Neural cell (in vitro differentiated cells): ENCODE results near the gene MVK. TPM values are rescaled to one million over a fixed set of nuclear protein-coding genes. Genes with fewer than 3 reads are reported as not detected.

ENCODE experiments used
- H2AFZ ChIP-seq: fragments of 200-600, 300-800 bp; sonication (generic), shearing (Covaris generic); 2 replicates; pipeline ENCODE4 v1.6.0; 2014; ENCODE audit warnings: low read depth, mild to moderate bottlenecking, antibody characterized with exemption, low read length, moderate library complexity
- H3F3A ChIP-seq: fragments of 200-600 bp; shearing (Covaris generic); 2 replicates; pipeline ENCODE4 v1.6.1; 2016; ENCODE audit warnings: mild to moderate bottlenecking, moderate library complexity, mixed read lengths, antibody characterized with exemption, low read length; ENCODE audit not compliant: insufficient read depth, poor library complexity, severe bottlenecking
- H3K27ac ChIP-seq: fragments of 200-600, 300-800 bp; sonication (generic), shearing (Covaris generic); 2 replicates; pipeline ENCODE4 v1.5.1; 2014; ENCODE audit warnings: mild to moderate bottlenecking, low read length, moderate library complexity
- H3K27me3 ChIP-seq: fragments of 300-800, 200-600 bp; sonication (generic), shearing (Covaris generic); 2 replicates; pipeline ENCODE4 v1.6.0; 2014; ENCODE audit warnings: mild to moderate bottlenecking, low read depth, low read length, moderate library complexity; ENCODE audit not compliant: insufficient read depth
- H3K36me3 ChIP-seq: fragments of 300-800, 200-600 bp; sonication (generic), shearing (Covaris generic); 2 replicates; pipeline ENCODE4 v1.5.1; 2014; ENCODE audit warnings: mild to moderate bottlenecking, antibody characterized with exemption, low read length, moderate library complexity; ENCODE audit not compliant: insufficient read depth
- H3K4me2 ChIP-seq: fragments of 300-800, 200-600 bp; sonication (generic), shearing (Covaris generic); 2 replicates; pipeline ENCODE4 v1.6.0; 2014; ENCODE audit warnings: mild to moderate bottlenecking, low read length
- H3K4me3 ChIP-seq: fragments of 300-800, 200-600 bp; sonication (generic), shearing (Covaris generic); 2 replicates; pipeline ENCODE4 v1.5.1; 2014; ENCODE audit warnings: mild to moderate bottlenecking, low read length, moderate library complexity
- H3K79me2 ChIP-seq: fragments of 200-600 bp; shearing (Covaris generic); replicated peaks from 2 replicates; pipeline ENCODE4 v1.6.0; 2014; ENCODE audit warnings: mild to moderate bottlenecking, low read length, moderate library complexity; ENCODE audit not compliant: insufficient read depth
- H3K9ac ChIP-seq: fragments of 300-800, 200-600 bp; sonication (generic), shearing (Covaris generic); 2 replicates; pipeline ENCODE4 v1.6.1; 2016; ENCODE audit warnings: mild to moderate bottlenecking, low read length, mixed read lengths
- H3K9me2 ChIP-seq: fragments of 200-600 bp; shearing (Covaris generic); 2 replicates; pipeline ENCODE4 v1.6.1; 2016; ENCODE audit warnings: mild to moderate bottlenecking, low read length, mixed read lengths; ENCODE audit not compliant: insufficient read depth
- H3K9me3 ChIP-seq: fragments of 200-600, 300-800 bp; sonication (generic), shearing (Covaris generic); 2 replicates; pipeline ENCODE4 v1.6.1; 2016; ENCODE audit warnings: mild to moderate bottlenecking, mixed run types, low read length, moderate library complexity, mixed read lengths
- H4K20me1 ChIP-seq: fragments of 200-600 bp; shearing (Covaris generic); 2 replicates; pipeline ENCODE4 v1.6.1; 2016; ENCODE audit warnings: mild to moderate bottlenecking, mixed run types; ENCODE audit not compliant: insufficient read depth
- CTCF ChIP-seq: fragments of 450-650 bp; IDR thresholded peaks from 2 replicates; pipeline ENCODE4 v1.5.1; 2014; ENCODE audit warnings: antibody characterized with exemption, mild to moderate bottlenecking, moderate library complexity; ENCODE audit not compliant: poor library complexity, severe bottlenecking
- EP300 ChIP-seq: fragments of 450-650 bp; conservative IDR thresholded peaks from 2 replicates; pipeline ENCODE4 v1.6.1; 2014; ENCODE audit warnings: antibody characterized with exemption, mild to moderate bottlenecking, moderate library complexity; ENCODE audit not compliant: poor library complexity, severe bottlenecking
- EZH2 ChIP-seq: fragments of 200-600, 300-800 bp; shearing (Covaris generic), sonication (generic); IDR thresholded peaks from 2 replicates; pipeline ENCODE4 v1.6.1; 2014; ENCODE audit warnings: antibody characterized with exemption, low read length, borderline replicate concordance, mild to moderate bottlenecking; ENCODE audit not compliant: insufficient read depth, poor library complexity, severe bottlenecking
- MXI1 ChIP-seq: fragments of 450-650 bp; conservative IDR thresholded peaks from 2 replicates; pipeline ENCODE4 v1.6.1; 2014; ENCODE audit warnings: antibody characterized with exemption, mild to moderate bottlenecking; ENCODE audit not compliant: poor library complexity, severe bottlenecking
- POLR2AphosphoS5 ChIP-seq: IDR thresholded peaks from 2 replicates; pipeline ENCODE4 v1.6.1; 2012
- RAD21 ChIP-seq: fragments of 450-650 bp; conservative IDR thresholded peaks from 2 replicates; pipeline ENCODE4 v1.6.1; 2014; ENCODE audit warnings: antibody characterized with exemption, mild to moderate bottlenecking, moderate library complexity
- REST ChIP-seq: IDR thresholded peaks from 2 replicates; pipeline ENCODE4 v1.6.1; 2012; ENCODE audit warnings: borderline replicate concordance
- SMC3 ChIP-seq: fragments of 450-650 bp; conservative IDR thresholded peaks from 2 replicates; pipeline ENCODE4 v1.6.1; 2014; ENCODE audit warnings: antibody characterized with exemption, mild to moderate bottlenecking, moderate library complexity; ENCODE audit not compliant: poor library complexity
- TAF1 ChIP-seq: IDR thresholded peaks from 2 replicates; pipeline ENCODE4 v1.6.1; 2012; ENCODE audit warnings: low read depth
- polyA plus RNA-seq: library from polyadenylated mRNA; depleted of rRNA; stranded (reverse); fragments of >200 nt; gene quantifications from 2 replicates; pipeline ENCODE4 v1.2.3, GENCODE V29; 2014

MVK gene
- polyA plus RNA-seq, 1 donor from 2014 or later: 45.7 TPM

GRCh38 chr12:109626378-109627115, 53.0 kb downstream of the MVK start:
- Histone ChIP-seq H3K79me2 (no peaks in the 10 kb centered on the region), H3K9me3 (no peaks in the 10 kb centered on the region), H3K27ac (no peak overlapping the region), H2AFZ (no peak overlapping the region), H3K9me2 (no peaks in the 10 kb centered on the region), H3K9ac (no peak overlapping the region), H3K4me3 (no peak overlapping the region), H3F3A (no peaks in the 10 kb centered on the region), H3K4me2 (no peak overlapping the region), H3K27me3 (no peaks in the 10 kb centered on the region), H4K20me1 (no peaks in the 10 kb centered on the region), H3K36me3 (no peaks in the 10 kb centered on the region)
- TF ChIP-seq CTCF (no peak), REST (no peak), EZH2 (no peak), SMC3 (no peak), TAF1 (no peak), POLR2AphosphoS5 (no peak), EP300 (no peak)

DNA sequence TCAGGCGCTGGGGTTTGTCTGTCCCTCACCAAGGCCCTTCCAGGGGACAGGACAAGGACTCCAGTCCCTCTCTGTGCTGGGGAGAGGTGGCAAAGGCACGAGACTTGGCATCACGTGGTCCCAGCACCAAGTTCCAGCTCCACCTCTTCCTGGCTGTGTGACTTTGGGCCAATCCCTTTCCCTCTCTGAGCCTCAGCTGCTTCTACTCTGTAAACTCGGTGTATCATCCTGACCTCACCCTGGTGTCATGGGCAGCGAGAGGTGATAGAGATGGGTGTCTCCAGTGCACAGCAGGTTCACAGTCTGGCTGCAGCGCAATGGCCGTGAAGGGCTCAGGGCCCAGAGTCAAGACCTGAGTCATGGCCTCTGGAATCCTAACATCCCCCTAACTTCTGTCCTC, 54.0 kb downstream of the MVK start:
- H3K79me2 ChIP-seq: no peaks in the 10 kb centered on the region
- no peak overlapping the region for H3K9ac ChIP-seq
- H3K36me3 ChIP-seq: no peaks in the 10 kb centered on the region
- H3K9me2 ChIP-seq: no peaks in the 10 kb centered on the region
- no peak overlapping the region for H3K4me2 ChIP-seq
- H4K20me1 ChIP-seq: no peaks in the 10 kb centered on the region
- H3K27ac ChIP-seq: no peak overlapping the region
- no peaks in the 10 kb centered on the region for H3K9me3 ChIP-seq
- TF ChIP-seq EP300: no peak
- no peak overlapping the region for H2AFZ ChIP-seq
- no peak overlapping the region for H3K4me3 ChIP-seq
- no peaks in the 10 kb centered on the region for H3F3A ChIP-seq
- H3K27me3 ChIP-seq: no peaks in the 10 kb centered on the region

DNA sequence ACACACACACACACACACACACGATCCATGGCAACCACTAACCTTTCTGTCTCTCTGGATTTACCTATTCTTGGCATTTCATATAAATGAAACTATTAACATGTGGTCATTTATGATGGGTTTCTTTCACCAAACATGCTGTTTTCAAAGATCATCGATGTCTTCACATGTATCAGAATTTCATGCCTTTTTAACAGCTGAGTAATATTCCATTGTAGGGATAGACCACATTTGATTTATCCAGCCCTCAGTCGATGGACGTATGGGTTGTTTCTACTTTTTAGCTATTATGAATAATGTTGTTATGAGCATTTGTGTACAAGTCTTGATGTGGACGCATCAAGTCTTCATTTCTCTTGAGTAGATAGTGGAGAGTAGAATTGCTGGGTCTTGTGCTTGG, 56.5 kb downstream of the MVK start:
- H3K4me2 ChIP-seq: no peak overlapping the region
- TF ChIP-seq REST (no peak), SMC3 (no peak), TAF1 (no peak), EP300 (no peak), MXI1 (no peak), CTCF (no peak), EZH2 (no peak), POLR2AphosphoS5 (no peak), RAD21 (no peak)
- H3K27ac ChIP-seq: no peak overlapping the region
- no peaks in the 10 kb centered on the region for H3K36me3 ChIP-seq
- H3K4me3 ChIP-seq: no peak overlapping the region
- H3K79me2 ChIP-seq: no peaks in the 10 kb centered on the region
- H3K9me2 ChIP-seq: no peaks in the 10 kb centered on the region
- no peaks in the 10 kb centered on the region for H3K9me3 ChIP-seq
- H2AFZ ChIP-seq: no peak overlapping the region
- no peaks in the 10 kb centered on the region for H3F3A ChIP-seq
- no peaks in the 10 kb centered on the region for H4K20me1 ChIP-seq
- H3K9ac ChIP-seq: no peak overlapping the region
- H3K27me3 ChIP-seq: no peaks in the 10 kb centered on the region
